PC-9 (cell line): ENCODE measurements around the gene GPR150.

Experiments used
- EZH2 ChIP-seq: fragments of 200-600 bp; sonication (generic); IDR thresholded peaks from 2 replicates; pipeline ENCODE4 v1.8.0; 2017; ENCODE audit warnings: antibody characterized with exemption, low read depth
- TF ChIP-seq, protein P1 (sequence below): fragments of 200-600 bp; sonication (generic); conservative IDR thresholded peaks from 2 replicates; pipeline ENCODE4 v1.6.1; 2017; ENCODE audit warnings: mixed run types, antibody characterized with exemption, mild to moderate bottlenecking, moderate library complexity

DNA sequence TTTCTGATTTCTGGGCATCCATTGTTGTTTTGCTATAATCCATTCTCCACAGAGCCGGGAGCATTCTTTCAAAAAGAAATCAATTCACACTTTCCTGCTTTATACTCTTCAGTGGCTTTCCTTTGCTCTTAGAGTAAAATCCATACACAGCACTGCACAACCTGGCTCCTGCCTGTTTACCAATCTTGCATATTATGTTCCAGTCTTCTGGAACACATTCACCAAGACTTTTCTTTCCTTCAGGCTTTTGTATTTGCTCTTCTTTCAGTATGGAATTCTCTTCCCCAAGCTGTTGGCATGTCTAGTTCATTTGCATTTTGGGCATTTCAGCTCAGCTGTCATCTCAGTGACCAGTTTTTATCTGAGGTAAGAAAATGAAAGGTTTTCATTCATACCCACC lies 33.0 kb downstream of the GPR150 start:
- TF ChIP-seq, protein P1, sequence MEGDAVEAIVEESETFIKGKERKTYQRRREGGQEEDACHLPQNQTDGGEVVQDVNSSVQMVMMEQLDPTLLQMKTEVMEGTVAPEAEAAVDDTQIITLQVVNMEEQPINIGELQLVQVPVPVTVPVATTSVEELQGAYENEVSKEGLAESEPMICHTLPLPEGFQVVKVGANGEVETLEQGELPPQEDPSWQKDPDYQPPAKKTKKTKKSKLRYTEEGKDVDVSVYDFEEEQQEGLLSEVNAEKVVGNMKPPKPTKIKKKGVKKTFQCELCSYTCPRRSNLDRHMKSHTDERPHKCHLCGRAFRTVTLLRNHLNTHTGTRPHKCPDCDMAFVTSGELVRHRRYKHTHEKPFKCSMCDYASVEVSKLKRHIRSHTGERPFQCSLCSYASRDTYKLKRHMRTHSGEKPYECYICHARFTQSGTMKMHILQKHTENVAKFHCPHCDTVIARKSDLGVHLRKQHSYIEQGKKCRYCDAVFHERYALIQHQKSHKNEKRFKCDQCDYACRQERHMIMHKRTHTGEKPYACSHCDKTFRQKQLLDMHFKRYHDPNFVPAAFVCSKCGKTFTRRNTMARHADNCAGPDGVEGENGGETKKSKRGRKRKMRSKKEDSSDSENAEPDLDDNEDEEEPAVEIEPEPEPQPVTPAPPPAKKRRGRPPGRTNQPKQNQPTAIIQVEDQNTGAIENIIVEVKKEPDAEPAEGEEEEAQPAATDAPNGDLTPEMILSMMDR = no peak
- TF ChIP-seq EZH2 = no peak
